GM12878 (cell line): ENCODE results near the gene ADCY2. TPM values are rescaled to one million over a fixed set of nuclear protein-coding genes. Genes with fewer than 3 reads are reported as not detected.

ENCODE experiments used
- ATAC-seq: fragments of 200-7000 bp; cut with Tn5 transposase; 3 replicates; pipeline ENCODE4 v1.9.1; 2020; ENCODE audit warnings: mild to moderate bottlenecking, moderate library complexity
- BruUV-seq: library from RNA; stranded (reverse); fragments of 400-500 nt; replicated peaks from 2 replicates; lab custom pipeline; 2021; lab: Mats Ljungman, UMichigan
- CTCF ChIA-PET: fragments of 300-600 bp; sonication (Branson Sonifier 250); formaldehyde crosslinking; extraction: SDS; loops from one replicate; lab custom pipeline; 2021; ENCODE audit warnings: inconsistent platforms; lab: Yijun Ruan, JAX
- POLR2A ChIA-PET: fragments of 350-600 bp; formaldehyde crosslinking; extraction: SDS; loops from one replicate; lab custom pipeline; 2021; ENCODE audit warnings: inconsistent platforms; lab: Charles Lee
- RAD21 ChIA-PET: fragments of 300-600 bp; sonication (Branson Sonifier 250); formaldehyde crosslinking; loops from one replicate; lab custom pipeline; 2023; ENCODE audit warnings: antibody characterized with exemption; ENCODE audit not compliant: unreplicated experiment; lab: Charles Lee
- SMC1A ChIA-PET: fragments of 300-600 bp; sonication (Branson Sonifier 250); formaldehyde crosslinking; loops from one replicate; lab custom pipeline; 2023; ENCODE audit not compliant: unreplicated experiment, uncharacterized antibody; lab: Charles Lee
- DNase-seq: peaks from one replicate; pipeline ENCODE4 v3.0.0-alpha.2; 2011; ENCODE audit warnings: low read depth, low spot score
- FAIRE-seq: peaks from 3 replicates; lab custom pipeline; 2011; peaks lifted over from hg19 to GRCh38; lab: Jason Lieb, UNC
- H2AFZ ChIP-seq: 2 replicates; pipeline ENCODE4 v1.6.0; 2011; ENCODE audit warnings: low read depth, low read length, control low read depth; ENCODE audit not compliant: control insufficient read depth
- H3K27ac ChIP-seq: 2 replicates; pipeline ENCODE4 v1.5.1; 2011; ENCODE audit warnings: control low read depth; ENCODE audit not compliant: control insufficient read depth, insufficient read depth
- H3K27me3 ChIP-seq, 2 experiments: replicated peaks in 1 of 2; 2 replicates each; pipeline versions ENCODE4 v1.6.0 to v1.6.1; 2011; ENCODE audit warnings: low read length in 1 of 2; ENCODE audit not compliant: control insufficient read depth in 2 of 2, insufficient read depth in 2 of 2
- H3K36me3 ChIP-seq, 2 experiments: 2 replicates each; pipeline ENCODE4 v1.5.1; 2011; ENCODE audit warnings: low read length in 1 of 2; ENCODE audit not compliant: control insufficient read depth in 2 of 2, insufficient read depth in 2 of 2
- H3K4me1 ChIP-seq: 2 replicates; pipeline ENCODE4 v1.6.1; 2011; ENCODE audit warnings: mild to moderate bottlenecking, low read length, moderate library complexity, mixed read lengths; ENCODE audit not compliant: control insufficient read depth, insufficient read depth
- H3K4me2 ChIP-seq: 2 replicates; pipeline ENCODE4 v1.6.0; 2011; ENCODE audit warnings: control low read depth; ENCODE audit not compliant: control insufficient read depth, insufficient read depth
- H3K4me3 ChIP-seq: fragments of 200-600 bp; sonication (generic); 2 replicates; pipeline ENCODE4 v1.5.1; 2016
- H3K79me2 ChIP-seq: 2 replicates; pipeline ENCODE4 v1.6.0; 2011; ENCODE audit warnings: low read length; ENCODE audit not compliant: control insufficient read depth, insufficient read depth
- H3K9ac ChIP-seq: 2 replicates; pipeline ENCODE4 v1.8.0; 2011; ENCODE audit warnings: low read length, control low read depth, mixed read lengths; ENCODE audit not compliant: control insufficient read depth, insufficient read depth
- H3K9me3 ChIP-seq: replicated peaks from 3 replicates; pipeline ENCODE4 v1.5.1; 2011; ENCODE audit warnings: mild to moderate bottlenecking, low read length; ENCODE audit not compliant: control insufficient read depth, insufficient read depth
- H4K20me1 ChIP-seq: 2 replicates; pipeline ENCODE4 v1.6.0; 2011; ENCODE audit not compliant: control insufficient read depth, insufficient read depth
- CHD1 ChIP-seq: IDR thresholded peaks from 2 replicates; pipeline ENCODE4 v1.6.1; 2012; ENCODE audit warnings: low read depth, low read length, improper control_type of control experiment
- CHD4 ChIP-seq: fragments of 200-600 bp; sonication (generic); IDR thresholded peaks from 2 replicates; pipeline ENCODE4 v1.6.1; 2016; ENCODE audit warnings: mild to moderate bottlenecking
- ETV6 ChIP-seq, 2 experiments: fragments of 450-650 bp in 1 of 2; IDR thresholded peaks in 1 of 2; conservative IDR thresholded peaks in 1 of 2; 2 replicates each; pipeline ENCODE4 v1.6.1; 2014; ENCODE audit warnings: antibody characterized with exemption in 1 of 2, borderline replicate concordance in 1 of 2, low read depth in 1 of 2, mild to moderate bottlenecking in 1 of 2, moderate library complexity in 1 of 2
- HDAC6 ChIP-seq: fragments of 200-600 bp; sonication (generic); IDR thresholded peaks from one replicate; pipeline ENCODE4 v1.8.0; 2017; ENCODE audit warnings: antibody characterized with exemption; ENCODE audit not compliant: unreplicated experiment
- MTA2 ChIP-seq: fragments of 450-650 bp; IDR thresholded peaks from 2 replicates; pipeline ENCODE4 v1.6.1; 2016; ENCODE audit warnings: low read depth, mild to moderate bottlenecking, moderate library complexity
- NR2C2 ChIP-seq: IDR thresholded peaks from 2 replicates; pipeline ENCODE4 v1.6.1; 2011; ENCODE audit warnings: borderline replicate concordance, low read depth; ENCODE audit not compliant: control insufficient read depth, insufficient read length
- RAD21 ChIP-seq: IDR thresholded peaks from 2 replicates; pipeline ENCODE4 v1.6.1; 2011; ENCODE audit warnings: mild to moderate bottlenecking, low read depth, low read length, moderate library complexity; ENCODE audit not compliant: insufficient read depth
- SIX5 ChIP-seq: IDR thresholded peaks from 2 replicates; pipeline ENCODE4 v1.6.1; 2011; ENCODE audit warnings: mild to moderate bottlenecking, low read depth, low read length, moderate library complexity; ENCODE audit not compliant: severe bottlenecking
- STAT3 ChIP-seq: IDR thresholded peaks from 2 replicates; pipeline ENCODE4 v1.6.1; 2011; ENCODE audit warnings: low read depth, low read length, improper control_type of control experiment
- WRNIP1 ChIP-seq: IDR thresholded peaks from 2 replicates; pipeline ENCODE4 v1.6.1; 2011; ENCODE audit warnings: low read depth, low read length, improper control_type of control experiment, borderline replicate concordance
- YBX1 ChIP-seq: fragments of 450-650 bp; IDR thresholded peaks from 2 replicates; pipeline ENCODE4 v1.6.1; 2016; ENCODE audit warnings: antibody characterized with exemption
- ZBTB40 ChIP-seq: fragments of 450-650 bp; IDR thresholded peaks from 2 replicates; pipeline ENCODE4 v1.6.1; 2016; ENCODE audit warnings: mild to moderate bottlenecking, moderate library complexity, borderline replicate concordance
- ZNF217 ChIP-seq: fragments of 450-650 bp; IDR thresholded peaks from 2 replicates; pipeline ENCODE4 v1.6.1; 2017; ENCODE audit warnings: antibody characterized with exemption, mild to moderate bottlenecking
- WGBS: methylation state at CpG from one replicate; pipeline ENCODE4 v1.1.6; 2016; ENCODE audit warnings: low lambda C conversion rate; ENCODE audit not compliant: insufficient replicate concordance, insufficient coverage; ENCODE audit errors: missing lambda C conversion rate; 5-methylcytosine and 5-hydroxymethylcytosine counted together
- in situ Hi-C: fragments of 300-500 bp; cut with MboI; formaldehyde crosslinking; loops from 9 replicates; pipeline ENCODE4 v1.14.3; 2018; ENCODE audit warnings: mixed read lengths
- intact Hi-C: fragments of 100-400 bp; cut with micrococcal nuclease; formaldehyde crosslinking; loops from one replicate; pipeline ENCODE4 v1.14.2; 2022; ENCODE audit not compliant: unreplicated experiment
- polyA plus RNA-seq, 11 experiments: library from polyadenylated mRNA; depleted of rRNA in 4 of 11; unstranded in 6 of 11; stranded (reverse) in 5 of 11; fragments of >200 nt; fragmentation: Nextera tagmentation in 4 of 11; fragmentation: Illumina TruSeq in 1 of 11; extraction: Ambion mirVana in 4 of 11; extraction: Trizol in 1 of 11; gene quantifications; 1 replicate in 1 of 11; 2 replicates in 10 of 11; pipeline versions ENCODE4 v1.2.1 to v1.2.3, GENCODE V29; 2011 to 2016; ENCODE audit warnings: inconsistent platforms in 2 of 11, missing spikeins in 2 of 11, low read depth in 1 of 11
- total RNA-seq, 4 experiments: library from RNA; depleted of rRNA in 3 of 4; stranded (reverse); fragments of >200 nt in 3 of 4; fragmentation: Illumina TruSeq in 1 of 4; extraction: Trizol in 1 of 4; gene quantifications; 2 replicates each; pipeline versions ENCODE4 v1.2.1 to v1.2.3, GENCODE V29; 2013 to 2021
- TF ChIP-seq, protein P1 (sequence below): IDR thresholded peaks from 2 replicates; pipeline ENCODE4 v1.6.1; 2012; ENCODE audit warnings: mild to moderate bottlenecking, low read depth, low read length
- TF ChIP-seq, protein P2 (sequence below): IDR thresholded peaks from 2 replicates; pipeline ENCODE4 v1.6.1; 2012; ENCODE audit warnings: low read depth, low read length, improper control_type of control experiment
- TF ChIP-seq, protein P3 (sequence below): IDR thresholded peaks from 2 replicates; pipeline ENCODE4 v1.6.1; 2011; ENCODE audit warnings: low read depth, mild to moderate bottlenecking, low read length, moderate library complexity, borderline replicate concordance; ENCODE audit errors: extremely low read depth

ADCY2 gene
- total and polyA plus RNA-seq, 10 of the 15 experiments (the other 5 are each of a cell fraction or from before 2014, with no cell fraction given): 0.07 to 0.26 TPM; not detected in 8

GRCh38 chr5:7462758-7463157, 66.8 kb downstream of the ADCY2 start:
- H3K27me3 ChIP-seq: no peaks in the 10 kb centered on the region
- no peak overlapping the region for H2AFZ ChIP-seq
- H3K9ac ChIP-seq: no peak overlapping the region
- DNase-seq (no peak), ATAC-seq (no peak), FAIRE-seq (no peak)
- ChIA-PET POLR2A (no interaction called here), CTCF (no interaction called here), SMC1A (no interaction called here), RAD21 (no interaction called here)
- H3K27ac ChIP-seq: no peak overlapping the region
- intact Hi-C loops: no loop called here
- H3K36me3 ChIP-seq: no peaks in the 10 kb centered on the region
- H3K9me3 ChIP-seq: no peaks in the 10 kb centered on the region
- in situ Hi-C loops: no loop called here
- H3K79me2 ChIP-seq: no peaks in the 10 kb centered on the region
- no peak overlapping the region for H3K4me3 ChIP-seq
- whole genome bisulfite sequencing: 10% methylated on average over 1 of the region's 1 CpG
- H3K4me1 ChIP-seq: no peaks in the 10 kb centered on the region
- no peak overlapping the region for H3K4me2 ChIP-seq
- no TSS peak for BruUV-seq
- H4K20me1 ChIP-seq: no peaks in the 10 kb centered on the region
- TF ChIP-seq CHD4: no peak
- no peak for TF ChIP-seq HDAC6
- no peak for TF ChIP-seq YBX1
- TF ChIP-seq, protein P1, sequence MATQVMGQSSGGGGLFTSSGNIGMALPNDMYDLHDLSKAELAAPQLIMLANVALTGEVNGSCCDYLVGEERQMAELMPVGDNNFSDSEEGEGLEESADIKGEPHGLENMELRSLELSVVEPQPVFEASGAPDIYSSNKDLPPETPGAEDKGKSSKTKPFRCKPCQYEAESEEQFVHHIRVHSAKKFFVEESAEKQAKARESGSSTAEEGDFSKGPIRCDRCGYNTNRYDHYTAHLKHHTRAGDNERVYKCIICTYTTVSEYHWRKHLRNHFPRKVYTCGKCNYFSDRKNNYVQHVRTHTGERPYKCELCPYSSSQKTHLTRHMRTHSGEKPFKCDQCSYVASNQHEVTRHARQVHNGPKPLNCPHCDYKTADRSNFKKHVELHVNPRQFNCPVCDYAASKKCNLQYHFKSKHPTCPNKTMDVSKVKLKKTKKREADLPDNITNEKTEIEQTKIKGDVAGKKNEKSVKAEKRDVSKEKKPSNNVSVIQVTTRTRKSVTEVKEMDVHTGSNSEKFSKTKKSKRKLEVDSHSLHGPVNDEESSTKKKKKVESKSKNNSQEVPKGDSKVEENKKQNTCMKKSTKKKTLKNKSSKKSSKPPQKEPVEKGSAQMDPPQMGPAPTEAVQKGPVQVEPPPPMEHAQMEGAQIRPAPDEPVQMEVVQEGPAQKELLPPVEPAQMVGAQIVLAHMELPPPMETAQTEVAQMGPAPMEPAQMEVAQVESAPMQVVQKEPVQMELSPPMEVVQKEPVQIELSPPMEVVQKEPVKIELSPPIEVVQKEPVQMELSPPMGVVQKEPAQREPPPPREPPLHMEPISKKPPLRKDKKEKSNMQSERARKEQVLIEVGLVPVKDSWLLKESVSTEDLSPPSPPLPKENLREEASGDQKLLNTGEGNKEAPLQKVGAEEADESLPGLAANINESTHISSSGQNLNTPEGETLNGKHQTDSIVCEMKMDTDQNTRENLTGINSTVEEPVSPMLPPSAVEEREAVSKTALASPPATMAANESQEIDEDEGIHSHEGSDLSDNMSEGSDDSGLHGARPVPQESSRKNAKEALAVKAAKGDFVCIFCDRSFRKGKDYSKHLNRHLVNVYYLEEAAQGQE: no peak
- TF ChIP-seq, protein P2, sequence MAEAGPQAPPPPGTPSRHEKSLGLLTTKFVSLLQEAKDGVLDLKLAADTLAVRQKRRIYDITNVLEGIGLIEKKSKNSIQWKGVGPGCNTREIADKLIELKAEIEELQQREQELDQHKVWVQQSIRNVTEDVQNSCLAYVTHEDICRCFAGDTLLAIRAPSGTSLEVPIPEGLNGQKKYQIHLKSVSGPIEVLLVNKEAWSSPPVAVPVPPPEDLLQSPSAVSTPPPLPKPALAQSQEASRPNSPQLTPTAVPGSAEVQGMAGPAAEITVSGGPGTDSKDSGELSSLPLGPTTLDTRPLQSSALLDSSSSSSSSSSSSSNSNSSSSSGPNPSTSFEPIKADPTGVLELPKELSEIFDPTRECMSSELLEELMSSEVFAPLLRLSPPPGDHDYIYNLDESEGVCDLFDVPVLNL: no peak
- TF ChIP-seq CHD1: no peak
- no peak for TF ChIP-seq ETV6 (conservative IDR thresholded peaks at IDR 0.05 in 1 of 2, IDR thresholded peaks at IDR 0.05 in 1 of 2; ENCODE audit: borderline replicate concordance in 1 of 2, low read depth in 1 of 2)
- no peak for TF ChIP-seq MTA2
- no peak for TF ChIP-seq SIX5
- no peak for TF ChIP-seq RAD21
- no peak for TF ChIP-seq STAT3
- no peak for TF ChIP-seq NR2C2
- TF ChIP-seq ZNF217: no peak
- TF ChIP-seq WRNIP1: no peak
- TF ChIP-seq, protein P3, sequence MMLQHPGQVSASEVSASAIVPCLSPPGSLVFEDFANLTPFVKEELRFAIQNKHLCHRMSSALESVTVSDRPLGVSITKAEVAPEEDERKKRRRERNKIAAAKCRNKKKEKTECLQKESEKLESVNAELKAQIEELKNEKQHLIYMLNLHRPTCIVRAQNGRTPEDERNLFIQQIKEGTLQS: no peak
- TF ChIP-seq ZBTB40: no peak
